Measurements from ENCODE around the gene TMEM131L.

GRCh38 chr4:153645183-153645582, 179.0 kb downstream of the TMEM131L start:
- TF ChIP-seq CTCF (conservative IDR thresholded peaks at IDR 0.05; ENCODE audit: low read length), result peak; percentile 58
- TF ChIP-seq EZH2phosphoT487 (IDR thresholded peaks at IDR 0.05; ENCODE audit: borderline replicate concordance), result no peak
